ENCODE results near the gene AP3D1.

- TF ChIP-seq CTCF (IDR thresholded peaks at IDR 0.05) (no peak), ZFX (IDR thresholded peaks at IDR 0.05; ENCODE audit: borderline replicate concordance) (no peak)
These were observed 48.7 kb upstream of the AP3D1 start for GRCh38 chr19:2199861-2200623.
